SK-N-SH (cell line): ENCODE data around the gene CLPTM1L. TPM values are rescaled to one million over a fixed set of nuclear protein-coding genes. Genes with fewer than 3 reads are reported as not detected.

Experiments
- CTCF ChIA-PET: fragments of 300-600, 350-600 bp; formaldehyde crosslinking; extraction: SDS; loops from one replicate; lab custom pipeline; 2021; lab: Yijun Ruan, JAX
- POLR2A ChIA-PET: fragments of 350-600 bp; sonication (Branson Sonifier 250); formaldehyde crosslinking; extraction: SDS; loops from one replicate; lab custom pipeline; 2020; ENCODE audit warnings: antibody characterized with exemption, inconsistent platforms; lab: Yijun Ruan, JAX
- DNase-seq: peaks from one replicate; pipeline ENCODE4 v3.0.0; 2012
- H2AFZ ChIP-seq: fragments of 200-600 bp; sonication (generic); 2 replicates; pipeline ENCODE4 v1.8.1; 2016; ENCODE audit warnings: antibody characterized with exemption, mild to moderate bottlenecking, low read depth
- H3F3A ChIP-seq: fragments of 200-600 bp; sonication (generic); replicated peaks from 2 replicates; pipeline ENCODE3; 2016; ENCODE audit warnings: antibody characterized with exemption, mild to moderate bottlenecking; ENCODE audit not compliant: insufficient read depth
- H3K27ac ChIP-seq, 2 experiments: fragments of 200-500 bp in 1 of 2; fragments of 200-600 bp in 1 of 2; sonication (Bioruptor generic) in 1 of 2; sonication (generic), shearing (Covaris generic) in 1 of 2; 2 replicates each; pipeline versions ENCODE4 v1.5.1 to v1.6.1; 2014 to 2016; ENCODE audit warnings: low read depth in 2 of 2, inconsistent platforms in 1 of 2, low read length in 1 of 2, mild to moderate bottlenecking in 1 of 2, mixed read lengths in 1 of 2
- H3K27me3 ChIP-seq: fragments of 200-600 bp; sonication (generic), shearing (Covaris generic); 2 replicates; pipeline ENCODE4 v1.6.1; 2016; ENCODE audit warnings: mixed run types; ENCODE audit not compliant: insufficient read depth
- H3K36me3 ChIP-seq, 2 experiments: fragments of 200-500 bp in 1 of 2; fragments of 200-600 bp in 1 of 2; sonication (Bioruptor generic) in 1 of 2; sonication (generic) in 1 of 2; replicated peaks in 1 of 2; 2 replicates each; pipeline versions ENCODE3 to v1.5.1; 2014 to 2016; ENCODE audit warnings: low read length in 1 of 2, mild to moderate bottlenecking in 1 of 2; ENCODE audit not compliant: insufficient read depth in 2 of 2, control insufficient read depth in 1 of 2
- H3K4me1 ChIP-seq, 2 experiments: fragments of 200-500 bp in 1 of 2; fragments of 200-600 bp in 1 of 2; sonication (Bioruptor generic) in 1 of 2; sonication (generic), shearing (Covaris generic) in 1 of 2; 2 replicates each; pipeline versions ENCODE4 v1.5.1 to v1.6.1; 2014 to 2016; ENCODE audit warnings: low read depth in 1 of 2, low read length in 1 of 2, mixed run types in 1 of 2; ENCODE audit not compliant: insufficient read depth in 2 of 2, control insufficient read depth in 1 of 2
- H3K4me2 ChIP-seq: fragments of 200-600 bp; sonication (generic), shearing (Covaris generic); 2 replicates; pipeline ENCODE4 v1.6.1; 2017; ENCODE audit warnings: mixed run types
- H3K4me3 ChIP-seq, 2 experiments: fragments of 200-500 bp in 1 of 2; fragments of 200-600 bp in 1 of 2; sonication (Bioruptor generic) in 1 of 2; sonication (generic), shearing (Covaris generic) in 1 of 2; 2 replicates each; pipeline versions ENCODE4 v1.5.1 to v1.8.1; 2014 to 2016; ENCODE audit warnings: low read depth in 2 of 2, inconsistent platforms in 1 of 2, low read length in 1 of 2, mild to moderate bottlenecking in 1 of 2, mixed read lengths in 1 of 2, moderate library complexity in 1 of 2
- H3K79me2 ChIP-seq: fragments of 200-600 bp; sonication (generic); 2 replicates; pipeline ENCODE4 v1.8.1; 2017; ENCODE audit warnings: mild to moderate bottlenecking; ENCODE audit not compliant: insufficient read depth
- H3K9ac ChIP-seq: fragments of 200-600 bp; sonication (generic); 2 replicates; pipeline ENCODE4 v1.6.1; 2017; ENCODE audit warnings: mixed run types
- H3K9me2 ChIP-seq: fragments of 200-600 bp; sonication (generic); 2 replicates; pipeline ENCODE4 v1.6.1; 2017; ENCODE audit warnings: mixed run types
- H3K9me3 ChIP-seq: fragments of 200-600 bp; sonication (generic); 2 replicates; pipeline ENCODE4 v1.6.1; 2017; ENCODE audit warnings: mixed run types, mild to moderate bottlenecking, moderate library complexity
- H4K20me1 ChIP-seq: fragments of 200-600 bp; sonication (generic); 2 replicates; pipeline ENCODE4 v1.6.1; 2017; ENCODE audit warnings: mild to moderate bottlenecking, mixed run types; ENCODE audit not compliant: insufficient read depth
- EP300 ChIP-seq, 2 experiments: IDR thresholded peaks; 2 replicates each; pipeline versions ENCODE4 v1.4.0 to v1.6.1; 2012; ENCODE audit warnings: borderline replicate concordance in 1 of 2, low read depth in 1 of 2, low read length in 1 of 2
- EZH2phosphoT487 ChIP-seq: fragments of 200-600 bp; sonication (generic); IDR thresholded peaks from 2 replicates; pipeline ENCODE4 v1.6.1; 2017; ENCODE audit warnings: low read depth, mixed run types, mild to moderate bottlenecking, antibody characterized with exemption, moderate library complexity, borderline replicate concordance
- FOSL2 ChIP-seq: IDR thresholded peaks from 2 replicates; pipeline ENCODE4 v1.4.0; 2012; ENCODE audit warnings: low read depth, mild to moderate bottlenecking, moderate library complexity, borderline replicate concordance
- FOXJ3 ChIP-seq: sonication (generic); formaldehyde crosslinking; IDR thresholded peaks from 2 replicates; pipeline ENCODE4 v1.5.1; 2020; ENCODE audit warnings: mild to moderate bottlenecking, missing genetic modification reagents
- GABPA ChIP-seq: IDR thresholded peaks from 2 replicates; pipeline ENCODE4 v1.4.0; 2012; ENCODE audit warnings: low read depth, mild to moderate bottlenecking
- MAX ChIP-seq: IDR thresholded peaks from 2 replicates; pipeline ENCODE4 v1.4.0; 2012; ENCODE audit warnings: low read depth
- MEF2A ChIP-seq: IDR thresholded peaks from 2 replicates; pipeline ENCODE4 v1.4.0; 2012; ENCODE audit warnings: low read depth, borderline replicate concordance
- MXI1 ChIP-seq: IDR thresholded peaks from 2 replicates; pipeline ENCODE4 v1.6.1; 2012; ENCODE audit warnings: mild to moderate bottlenecking, low read depth, low read length, improper control_type of control experiment
- NFIC ChIP-seq: IDR thresholded peaks from 2 replicates; pipeline ENCODE4 v1.4.0; 2012; ENCODE audit warnings: borderline replicate concordance
- NRF1 ChIP-seq: IDR thresholded peaks from 2 replicates; pipeline ENCODE4 v1.6.1; 2012; ENCODE audit warnings: low read depth, mild to moderate bottlenecking, low read length
- PBX3 ChIP-seq: IDR thresholded peaks from 2 replicates; pipeline ENCODE4; 2012
- POLR2AphosphoS5 ChIP-seq: IDR thresholded peaks from 2 replicates; pipeline ENCODE4 v1.6.1; 2012; ENCODE audit warnings: low read depth, low read length
- RCOR1 ChIP-seq: fragments of 150-350 bp; IDR thresholded peaks from 2 replicates; pipeline ENCODE4 v1.6.1; 2017; ENCODE audit warnings: antibody characterized with exemption, low read length
- RFX5 ChIP-seq: IDR thresholded peaks from 2 replicates; pipeline ENCODE4 v1.6.1; 2012; ENCODE audit warnings: mild to moderate bottlenecking, improper control_type of control experiment, low read length
- SIN3A ChIP-seq: IDR thresholded peaks from 2 replicates; pipeline ENCODE4 v1.6.1; 2012; ENCODE audit warnings: low read depth, mild to moderate bottlenecking, low read length, moderate library complexity, borderline replicate concordance
- SMC3 ChIP-seq: IDR thresholded peaks from 2 replicates; pipeline ENCODE4 v1.6.1; 2012; ENCODE audit warnings: low read depth, low read length, improper control_type of control experiment
- TCF12 ChIP-seq: IDR thresholded peaks from 2 replicates; pipeline ENCODE4 v1.4.0; 2012
- TEAD4 ChIP-seq: IDR thresholded peaks from 2 replicates; pipeline ENCODE4 v1.4.0; 2012; ENCODE audit warnings: mild to moderate bottlenecking, borderline replicate concordance; ENCODE audit not compliant: insufficient read depth
- YY1 ChIP-seq: IDR thresholded peaks from 2 replicates; pipeline ENCODE4 v1.4.0; 2012; ENCODE audit warnings: low read depth, mild to moderate bottlenecking
- WGBS: methylation state at CpG from one replicate; pipeline ENCODE4 v1.1.6; 2017; ENCODE audit warnings: low lambda C conversion rate; 5-methylcytosine and 5-hydroxymethylcytosine counted together
- polyA plus RNA-seq, 3 experiments: library from polyadenylated mRNA; depleted of rRNA; stranded (reverse); fragments of >200 nt; gene quantifications; 2 replicates each; pipeline ENCODE4 v1.2.3, GENCODE V29; 2012

Gene CLPTM1L
- polyA plus RNA-seq, 1 of the 3 experiments (the other 2 are of a cell fraction), result 202 TPM

GRCh38 chr5:1294206-1294834 lies 50.6 kb downstream of the CLPTM1L start:
- DNase-seq, result peak; percentile 55
- CTCF ChIA-PET, result interaction anchor here (0.7 kb wide), 1 partner anchor 9 kb away, joined by 3 read pairs; no protein-coding TSS in a partner anchor
- Histone ChIP-seq H3K79me2 (no peaks in the 10 kb centered on the region), H4K20me1 (no peaks in the 10 kb centered on the region), H3K9me2 (no peaks in the 10 kb centered on the region), H3K4me1 (peaks cover 0 to 4% of the 10 kb centered on the region in 2 experiments; a peak in 1 of 4 replicates), H3K9me3 (no peaks in the 10 kb centered on the region), H3K4me2 (peak overlapping the region; percentile 55; the same call in 1 of the 2 replicates), H3K9ac (no peak overlapping the region), H3K36me3 (no peaks in the 10 kb centered on the region), H3K27me3 (peaks cover 27% of the 10 kb centered on the region), H3K4me3 (peak overlapping the region; percentile 47 to 56; a peak in 3 of 4 replicates), H3K27ac (no peak overlapping the region), H3F3A (no peaks in the 10 kb centered on the region), H2AFZ (no peak overlapping the region)
- no peak for TF ChIP-seq MAX
- no peak for TF ChIP-seq GABPA
- TF ChIP-seq SIN3A, result no peak
- TF ChIP-seq YY1, result no peak
- no peak for TF ChIP-seq MXI1
- no peak for TF ChIP-seq NFIC
- no peak for TF ChIP-seq NRF1
- no peak for TF ChIP-seq TCF12
- no peak for TF ChIP-seq EP300 (IDR thresholded peaks at IDR 0.05; ENCODE audit: borderline replicate concordance in 1 of 2, low read depth in 1 of 2, low read length in 1 of 2)
- TF ChIP-seq EZH2phosphoT487, result no peak
- no peak for TF ChIP-seq POLR2AphosphoS5
- TF ChIP-seq PBX3, result no peak
- no peak for TF ChIP-seq RFX5
- no peak for TF ChIP-seq MEF2A
- TF ChIP-seq TEAD4, result no peak
- no peak for TF ChIP-seq FOSL2
- no peak for TF ChIP-seq SMC3
- TF ChIP-seq RCOR1, result no peak
- TF ChIP-seq FOXJ3 (CRISPR knock-in tag), result no peak
- 70% methylated on average over 4 of the region's 69 CpGs for WGBS
- POLR2A ChIA-PET, result no interaction called here
